A204.1 (cell line): ENCODE results near the gene GOLGA5.
"Not testable (repeated sequence)": the region's sequence is repeated elsewhere in the genome, so short reads cannot be mapped to it uniquely, and the experiment has no call there.

Experiments
- FAIRE-seq: peaks from 2 replicates; lab custom pipeline; 2012; peaks lifted over from hg19 to GRCh38; lab: Jason Lieb, UNC

The GOLGA5 gene

GRCh38 chr14:92832137-92832700 lies 38.1 kb downstream of the GOLGA5 start:
- FAIRE-seq: no peak

GRCh38 chr14:92841930-92842329 lies 47.8 kb downstream of the GOLGA5 start:
- no peak for FAIRE-seq

- no peak for FAIRE-seq
Observed at GRCh38 chr14:92844204-92844603, 50.1 kb downstream of the GOLGA5 start.

- no peak for FAIRE-seq
Observed at GRCh38 chr14:92846162-92846897, 52.2 kb downstream of the GOLGA5 start.

DNA sequence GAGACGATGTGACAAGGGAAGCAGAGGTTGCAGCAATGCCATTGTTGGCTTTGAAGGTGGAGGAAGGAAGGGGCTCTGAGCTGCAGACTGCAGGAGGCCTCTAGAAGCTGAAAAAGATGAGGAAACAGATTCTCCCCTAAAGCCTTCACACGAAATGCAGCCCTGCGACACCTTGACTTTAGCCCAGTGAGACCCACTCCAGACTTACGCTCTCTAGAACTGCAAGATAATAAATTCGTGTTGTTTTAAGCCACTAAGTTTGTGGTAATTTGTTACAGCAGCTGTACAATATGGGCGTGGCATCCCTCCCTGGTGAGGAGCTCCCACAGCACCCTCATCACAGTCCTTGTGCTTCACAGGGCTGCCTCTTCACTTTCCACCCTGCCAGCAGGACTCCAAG lies 53.2 kb downstream of the GOLGA5 start:
- no peak for FAIRE-seq

- FAIRE-seq: no peak
Observed at GRCh38 chr14:92847749-92848148, 53.6 kb downstream of the GOLGA5 start.

DNA sequence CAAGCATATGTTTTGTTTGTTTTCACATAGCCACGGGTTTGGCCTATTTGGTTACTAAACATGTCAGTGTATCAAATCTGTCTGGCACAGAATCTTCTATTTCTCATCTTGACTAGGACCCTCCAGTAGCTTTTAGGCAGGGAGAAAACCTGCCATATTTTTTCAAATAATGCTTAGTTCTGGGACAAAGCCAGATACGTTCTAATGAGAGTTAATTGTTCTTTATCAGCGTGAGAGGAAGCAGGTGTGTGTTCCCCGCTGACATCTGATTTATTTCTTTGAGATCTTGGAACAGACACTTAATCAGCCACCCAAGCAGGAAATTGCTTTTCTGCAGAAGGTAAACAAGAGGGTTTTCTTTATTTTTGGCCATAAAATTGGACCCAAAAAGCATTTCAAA lies 54.8 kb downstream of the GOLGA5 start:
- no peak for FAIRE-seq

GRCh38 chr14:92850492-92850891 lies 56.4 kb downstream of the GOLGA5 start:
- FAIRE-seq: no peak

GRCh38 chr14:92853136-92853535 lies 59.0 kb downstream of the GOLGA5 start:
- not testable (repeated sequence) for FAIRE-seq

- FAIRE-seq: no peak
Observed at GRCh38 chr14:92860049-92860840, 66.1 kb downstream of the GOLGA5 start.

DNA sequence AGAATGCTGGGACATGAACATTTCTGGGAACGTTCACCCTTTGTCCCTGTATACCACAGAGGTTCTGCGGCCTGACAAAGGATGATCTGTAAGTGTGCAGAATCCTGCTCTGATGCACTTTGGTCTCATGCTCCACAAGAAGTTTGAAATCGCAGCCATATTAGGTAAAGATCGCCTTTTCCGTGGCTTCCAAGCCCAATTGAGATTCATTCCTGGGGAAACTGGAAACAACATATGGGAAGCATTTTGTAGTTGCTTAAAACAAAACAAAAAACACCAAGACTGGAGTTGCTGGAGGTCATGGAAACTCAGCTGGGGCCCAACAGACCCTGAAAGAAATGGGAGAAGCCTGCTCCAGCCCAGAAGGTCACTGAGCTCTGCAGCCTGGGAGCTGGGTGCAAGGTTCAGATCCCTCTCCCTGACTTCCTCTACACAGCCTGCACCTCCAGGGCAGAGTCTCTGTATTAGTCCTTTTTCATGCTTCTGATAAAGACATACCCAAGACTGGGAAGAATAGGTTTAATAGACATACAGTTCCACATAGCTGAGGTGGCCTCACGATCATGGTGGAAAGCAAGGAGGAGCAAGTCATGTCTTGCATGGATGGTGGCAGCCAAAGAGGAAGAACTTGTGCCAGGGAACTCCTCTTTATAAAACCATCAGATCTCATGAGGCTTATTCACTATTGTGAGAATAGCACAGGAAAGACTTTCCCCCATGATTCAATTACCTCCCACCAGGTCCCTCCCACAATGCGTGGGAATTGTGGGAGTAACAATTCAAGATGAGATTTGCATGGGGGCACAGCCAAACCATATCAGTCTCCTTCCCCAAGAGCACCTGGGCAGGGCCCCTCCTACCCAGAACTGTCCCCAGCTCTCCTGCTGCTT lies 68.0 kb downstream of the GOLGA5 start:
- FAIRE-seq: no peak

GRCh38 chr14:92863286-92864080 lies 69.4 kb downstream of the GOLGA5 start:
- FAIRE-seq: no peak

DNA sequence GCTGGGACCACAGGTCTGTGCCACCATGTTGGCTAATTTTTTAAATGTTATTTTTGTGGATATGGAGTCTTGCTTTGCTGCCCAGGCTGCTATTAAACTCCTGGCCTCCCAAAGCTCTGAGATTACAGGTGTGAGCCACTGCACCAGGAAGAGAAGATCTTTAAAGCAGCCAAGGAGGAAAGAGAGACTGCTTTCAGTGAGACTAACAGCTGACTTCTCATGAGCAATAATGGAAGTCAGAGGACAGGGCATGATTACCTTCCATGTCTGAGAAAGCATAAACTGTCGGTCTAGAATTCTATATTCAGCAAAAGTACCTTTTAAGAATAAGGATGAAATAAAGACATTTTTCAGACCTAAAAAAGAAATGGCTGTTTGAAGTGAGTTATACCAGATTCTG lies 71.6 kb downstream of the GOLGA5 start:
- FAIRE-seq: no peak

GRCh38 chr14:92866181-92866752 lies 72.2 kb downstream of the GOLGA5 start:
- no peak for FAIRE-seq

- FAIRE-seq: no peak
Observed at GRCh38 chr14:92866901-92867865, 73.1 kb downstream of the GOLGA5 start.

GRCh38 chr14:92874962-92875661 lies 81.0 kb downstream of the GOLGA5 start:
- FAIRE-seq: no peak

DNA sequence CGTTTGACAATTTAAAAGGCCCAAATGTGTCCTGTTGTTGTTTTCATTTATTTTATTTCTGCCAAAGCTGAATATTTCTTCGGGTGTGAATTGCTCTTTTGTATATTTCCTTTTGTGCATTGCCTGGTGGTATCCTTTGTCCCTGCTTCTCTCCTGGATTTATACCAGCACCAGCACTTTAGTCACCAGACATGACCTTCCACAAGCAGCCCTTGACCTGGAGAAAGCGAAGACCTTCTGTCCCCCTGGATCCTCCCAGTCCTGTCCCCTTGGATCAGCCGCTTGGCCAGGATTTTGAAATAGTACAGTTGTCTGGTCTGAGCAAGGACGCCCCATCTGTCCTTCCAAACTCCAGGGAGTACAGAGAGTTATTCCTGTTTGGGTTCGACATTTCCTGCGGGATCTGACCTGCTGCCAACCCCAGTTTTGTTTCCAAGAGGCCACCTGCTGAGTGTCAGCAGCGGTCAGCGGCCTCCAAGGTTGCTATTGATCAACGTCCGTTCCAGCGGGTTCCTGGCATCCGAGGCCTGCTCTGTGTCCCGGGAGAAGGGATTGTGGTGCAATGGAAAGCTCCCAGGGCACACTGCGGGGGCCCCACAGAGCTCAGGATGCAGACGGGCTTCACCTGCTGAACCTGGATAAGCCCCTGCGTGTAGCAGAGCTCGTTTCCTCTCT lies 83.8 kb downstream of the GOLGA5 start:
- FAIRE-seq: no peak

DNA sequence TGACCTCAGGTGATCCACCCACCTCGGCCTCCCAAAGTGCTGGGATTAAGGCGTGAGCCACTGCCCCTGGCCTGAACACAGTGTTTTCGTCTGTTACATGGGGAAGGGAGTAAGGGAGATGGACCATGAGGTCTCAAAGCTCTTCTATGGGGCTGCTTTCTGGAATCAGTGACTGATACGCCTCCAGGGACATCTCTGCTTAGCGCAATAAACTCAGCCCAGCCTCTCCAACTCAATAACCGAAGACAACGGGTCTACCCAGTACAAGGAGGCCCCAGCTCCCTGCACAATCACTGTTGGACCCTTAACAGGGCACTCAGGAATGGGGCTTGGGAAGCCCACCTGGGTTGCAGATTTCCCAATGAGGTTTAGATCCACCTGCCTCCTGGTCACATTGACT lies 86.2 kb downstream of the GOLGA5 start:
- no peak for FAIRE-seq

DNA sequence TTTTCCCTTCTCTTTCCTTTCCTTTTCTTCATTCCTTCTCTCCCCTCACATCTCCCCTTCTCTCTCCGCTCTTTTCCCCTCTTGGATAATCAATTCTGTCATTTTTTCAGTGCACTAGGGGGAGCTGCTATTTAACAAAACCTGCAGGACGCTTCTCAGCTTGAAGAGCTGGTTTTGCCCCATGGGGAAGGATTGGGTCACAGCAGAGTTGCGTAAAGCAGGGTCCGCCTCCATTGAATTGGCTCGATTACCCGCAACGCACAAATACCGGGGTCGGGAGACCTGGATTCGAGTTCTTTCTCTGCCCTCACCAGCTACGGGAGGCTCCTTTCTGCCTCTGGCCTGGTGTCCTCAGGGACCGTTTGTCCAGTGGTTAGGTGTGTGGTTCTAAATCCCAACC lies 86.7 kb downstream of the GOLGA5 start:
- no peak for FAIRE-seq
